ENCODE measurements around the gene CREB5.

GRCh38 chr7:28502408-28502807, 90.1 kb downstream of the CREB5 start:
- TF ChIP-seq ZBTB33 (IDR thresholded peaks at IDR 0.05; ENCODE audit: extremely low read depth, insufficient replicate concordance, low read length) = no peak
- no peak for TF ChIP-seq CTCF (IDR thresholded peaks at IDR 0.05 in 2 of 3, conservative IDR thresholded peaks at IDR 0.05 in 1 of 3; ENCODE audit: borderline replicate concordance in 1 of 3, insufficient read depth in 1 of 3, low read depth in 2 of 3, low read length in 2 of 3)
- no peak for TF ChIP-seq MAX (IDR thresholded peaks at IDR 0.05)
- no peak for TF ChIP-seq REST (IDR thresholded peaks at IDR 0.05; ENCODE audit: low read depth)
- no peak for TF ChIP-seq CEBPB (IDR thresholded peaks at IDR 0.05; ENCODE audit: low read depth)
